Retina (tissue), 1 donor: ENCODE results near the gene OR52E8.

Experiments
- DNase-seq: peaks from one replicate; pipeline ENCODE4 v3.0.0-alpha.2; 2016

The OR52E8 gene

GRCh38 chr11:5857590-5857989 is at the start of gene OR52E8:
Gene OR52E8 (minus strand): TSS chr11:5857690. CDS start chr11:5857690, 0 bp downstream.
- no peak for DNase-seq

DNA sequence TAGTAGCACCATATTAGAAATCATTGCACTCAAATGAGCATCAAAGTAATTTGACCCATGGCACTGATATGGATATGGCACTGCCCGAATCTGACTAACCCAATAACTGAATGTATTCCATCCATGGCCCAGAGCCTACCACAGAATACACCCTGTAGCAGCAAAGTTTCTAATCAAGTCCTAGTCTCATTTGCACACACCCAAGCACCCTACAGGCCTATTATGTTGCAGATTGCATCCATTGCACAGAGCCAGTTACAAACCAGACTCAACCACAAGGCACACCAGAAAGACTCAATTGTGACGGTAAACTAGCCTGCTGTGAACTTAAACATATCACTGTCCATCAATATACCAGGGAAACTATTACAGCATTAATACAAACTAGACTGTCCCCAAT is 42.0 kb upstream of the OR52E8 start:
- no peak for DNase-seq

- DNase-seq = no peak
Observed at GRCh38 chr11:5892908-5893307, 35.4 kb upstream of the OR52E8 start, which contains the start of gene OR52E5. Gene OR52E5 (plus strand): TSS chr11:5893208. CDS start chr11:5900777, 7,569 bp downstream.

DNA sequence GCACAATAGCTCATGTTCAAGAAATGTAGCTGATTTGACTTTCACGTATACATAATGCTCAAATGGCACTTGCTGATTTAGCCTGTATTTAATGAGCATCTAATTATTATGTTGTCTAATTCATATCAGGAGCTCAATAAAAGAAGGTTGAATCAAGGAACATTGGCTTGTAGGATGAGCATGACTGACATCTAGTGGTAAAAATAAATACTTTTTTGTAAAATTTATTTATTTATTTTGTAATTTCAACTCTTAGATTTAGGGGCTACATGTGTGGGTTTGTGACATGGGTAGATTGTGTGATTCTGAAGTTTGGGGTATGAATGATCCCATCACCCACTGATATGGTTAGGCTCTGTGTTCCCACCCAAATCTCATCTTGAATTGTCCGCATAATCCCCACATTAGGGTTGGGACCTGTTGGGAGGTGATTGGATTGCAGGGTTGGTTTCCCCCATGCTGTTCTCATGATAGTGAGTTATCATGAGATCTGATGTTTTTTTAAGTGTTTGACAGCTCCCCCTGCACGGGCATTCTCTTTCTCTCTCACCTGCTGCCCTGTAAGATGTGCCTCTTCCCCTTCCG is 33.8 kb upstream of the OR52E8 start:
- DNase-seq = no peak

GRCh38 chr11:5887661-5888060 is 30.2 kb upstream of the OR52E8 start:
- DNase-seq = no peak

DNA sequence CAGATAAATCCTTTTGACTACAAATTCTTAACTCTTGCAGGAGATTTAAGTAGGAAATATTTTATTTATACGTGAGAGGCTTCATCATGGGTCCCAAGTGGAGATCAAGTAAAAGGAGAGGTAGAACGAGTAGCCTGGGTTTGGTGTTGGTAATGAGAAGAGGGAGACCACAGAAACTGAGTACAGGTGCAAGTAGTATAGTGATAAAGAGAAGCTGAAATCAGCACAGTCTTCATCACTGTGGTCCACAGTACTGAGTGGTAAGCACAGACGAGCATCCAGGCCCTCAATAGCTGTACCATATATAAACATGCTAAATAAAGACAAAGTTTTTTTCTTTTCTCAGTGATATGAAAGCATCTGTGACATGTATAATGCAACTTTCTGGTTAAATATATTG is 29.7 kb upstream of the OR52E8 start:
- DNase-seq = no peak

- no peak for DNase-seq
Observed at GRCh38 chr11:5881756-5882155, 24.3 kb upstream of the OR52E8 start.

- no peak for DNase-seq
Observed at GRCh38 chr11:5880329-5880728, 22.8 kb upstream of the OR52E8 start, which contains the start of gene OR52E4. Gene OR52E4 (plus strand): TSS chr11:5880629. CDS start chr11:5884293, 3,664 bp downstream.

GRCh38 chr11:5878564-5878963 is 21.1 kb upstream of the OR52E8 start:
- DNase-seq = no peak

- DNase-seq = no peak
Observed at GRCh38 chr11:5865826-5866225, 8.3 kb upstream of the OR52E8 start.

DNA sequence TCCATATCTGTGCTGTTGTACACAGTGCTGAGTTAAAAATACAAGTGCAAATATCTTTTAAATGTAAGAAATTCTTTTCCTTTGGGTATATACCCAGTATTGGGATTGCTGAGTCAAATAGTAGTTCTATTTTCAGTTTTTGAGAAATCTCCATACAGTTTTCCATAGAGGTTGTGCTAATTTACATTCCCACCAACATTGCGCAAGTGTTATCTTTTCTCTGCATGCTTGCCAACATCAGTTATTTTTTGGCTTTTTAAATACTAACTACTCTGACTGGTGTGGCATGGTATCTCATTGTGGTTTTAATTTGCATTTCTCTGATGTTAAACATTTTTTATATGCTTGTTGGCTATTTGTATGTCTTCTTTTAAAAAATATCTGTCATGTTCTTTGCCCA is 6.5 kb downstream of the OR52E8 start:
- DNase-seq = no peak

DNA sequence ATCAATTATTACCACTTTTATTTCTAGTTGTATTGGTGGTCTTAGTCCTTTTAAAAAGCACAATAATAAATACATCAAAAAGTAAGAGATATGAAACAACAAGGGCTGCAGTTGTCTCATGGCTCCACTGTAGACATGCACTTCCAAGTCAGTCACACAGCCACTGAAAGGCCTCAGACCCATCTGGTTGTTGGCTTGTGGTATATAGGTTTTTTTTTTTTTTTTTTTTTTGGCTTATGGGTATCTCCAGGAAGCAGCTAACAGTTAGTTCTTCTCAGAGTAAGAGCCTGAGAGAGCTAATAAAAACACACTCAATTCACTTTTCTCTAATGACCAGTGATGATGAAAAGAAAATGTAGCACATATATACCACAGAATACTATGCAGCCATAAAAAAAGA is 9.8 kb downstream of the OR52E8 start:
- no peak for DNase-seq

- no peak for DNase-seq
Observed at GRCh38 chr11:5846701-5847100, 10.8 kb downstream of the OR52E8 start.

GRCh38 chr11:5841797-5842196 is 15.7 kb downstream of the OR52E8 start, which contains the start of gene OR52E6:
Gene OR52E6 (minus strand): TSS chr11:5841897. CDS start chr11:5841897, 0 bp downstream.
- no peak for DNase-seq

DNA sequence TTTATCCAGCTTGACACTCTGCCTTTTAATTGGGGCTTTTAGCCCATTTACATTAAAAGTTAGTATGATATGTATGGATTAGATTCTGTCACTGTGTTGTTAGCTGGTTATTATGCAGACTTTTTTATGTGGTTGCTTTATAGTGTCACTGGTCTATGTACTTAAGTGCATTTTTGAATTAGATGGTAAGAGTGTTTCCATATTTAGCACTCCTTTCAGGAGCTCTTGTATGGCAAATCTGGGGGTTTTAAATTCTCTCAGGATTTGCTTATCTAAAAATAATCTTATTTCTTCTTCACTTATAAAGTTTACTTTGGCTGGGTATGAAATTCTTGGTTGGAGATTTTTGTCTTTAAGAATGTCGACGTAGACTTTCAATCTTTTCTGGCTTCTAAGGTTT is 19.8 kb downstream of the OR52E8 start:
- no peak for DNase-seq

DNA sequence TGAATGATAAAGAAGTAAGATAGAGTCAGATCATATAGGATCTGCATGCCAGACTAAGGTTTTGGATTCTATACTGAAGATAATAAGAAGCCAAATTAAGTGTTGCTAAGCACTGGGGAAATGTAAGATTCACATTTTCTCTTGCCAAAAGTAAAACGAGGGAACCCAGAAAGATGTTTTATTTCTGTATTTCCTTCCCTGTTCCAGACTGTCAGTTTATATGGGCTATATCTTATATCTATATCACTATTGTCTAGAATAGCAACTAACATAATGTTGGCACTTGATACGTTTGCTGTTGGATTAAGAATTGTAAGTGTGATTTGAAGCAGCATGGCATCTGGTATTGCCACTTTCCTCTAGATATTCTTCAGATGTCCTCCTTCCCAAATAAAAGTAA is 24.0 kb downstream of the OR52E8 start:
- no peak for DNase-seq

DNA sequence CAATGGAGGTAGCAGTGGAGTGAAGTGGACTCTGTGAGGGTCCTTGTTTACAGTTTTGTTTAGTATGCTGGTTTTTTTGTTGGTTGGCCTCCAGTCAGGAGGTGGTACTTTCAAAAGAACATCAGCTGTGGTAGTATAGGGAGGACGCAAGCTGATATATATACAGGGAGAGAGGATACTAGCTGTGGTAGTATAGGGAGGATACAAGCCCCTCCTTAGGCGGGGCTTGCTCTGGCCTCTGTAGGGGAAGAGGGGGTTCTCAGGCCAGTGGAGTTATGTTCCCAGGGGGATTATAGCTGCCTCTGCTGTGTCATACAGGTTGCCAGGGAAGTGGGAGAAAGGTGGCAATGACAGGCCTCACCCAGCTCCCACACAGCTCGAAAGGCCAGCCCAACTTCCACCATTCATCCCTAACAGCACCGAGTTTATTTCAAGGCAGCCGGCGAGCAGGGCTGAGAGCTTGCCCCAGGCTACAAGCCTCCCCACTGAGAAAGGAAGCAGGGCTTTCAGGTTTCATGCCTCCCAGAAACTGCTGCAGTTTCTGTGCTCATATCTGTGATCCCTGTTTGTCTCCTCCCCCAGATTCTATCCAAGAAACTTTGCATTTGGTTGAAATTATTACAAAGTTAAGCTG is 26.2 kb downstream of the OR52E8 start:
- DNase-seq = no peak

- DNase-seq = no peak
Observed at GRCh38 chr11:5818245-5818886, 39.1 kb downstream of the OR52E8 start.

GRCh38 chr11:5815534-5815933 is 42.0 kb downstream of the OR52E8 start:
- no peak for DNase-seq

DNA sequence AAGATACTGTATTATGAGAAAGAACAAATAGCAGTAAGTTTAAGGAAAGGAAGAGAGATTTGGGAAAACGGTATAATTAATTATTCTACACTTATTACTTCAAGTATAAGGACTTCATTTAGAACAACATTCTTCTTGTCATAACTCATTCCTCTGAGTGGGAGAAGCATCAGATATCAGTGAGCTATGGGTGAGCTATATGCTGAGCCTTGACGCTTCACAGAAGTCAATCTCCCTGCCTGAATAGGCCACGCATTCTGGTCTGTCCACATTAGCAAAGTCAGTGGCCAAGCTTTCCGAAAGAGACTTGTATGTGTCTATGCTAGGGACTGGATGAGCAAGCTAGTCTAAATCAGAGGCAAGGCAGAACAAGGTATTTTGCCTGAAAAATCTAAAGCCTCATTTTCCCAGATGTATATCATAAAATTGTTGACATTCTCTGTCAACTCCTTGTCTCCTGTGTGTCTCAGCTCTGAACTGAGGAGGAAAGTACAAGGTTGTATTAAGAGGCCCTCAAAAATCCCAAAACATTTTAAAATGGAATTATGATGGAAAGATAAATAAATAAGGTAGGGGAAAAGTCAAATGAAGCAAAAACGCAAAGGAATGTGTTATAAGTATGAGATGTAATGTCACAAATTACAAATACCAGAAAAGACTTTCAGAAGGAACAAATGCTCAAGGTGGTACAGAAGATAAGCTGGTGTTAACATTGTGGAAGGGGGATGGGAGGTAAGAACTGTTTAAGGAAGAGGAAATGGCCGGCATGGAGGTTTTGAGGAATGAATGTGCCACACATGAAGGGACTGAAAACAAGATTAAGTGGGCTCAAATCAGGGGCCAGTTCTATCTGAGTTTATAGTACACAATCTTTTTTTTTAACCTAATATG is 47.3 kb downstream of the OR52E8 start:
- DNase-seq = no peak

DNA sequence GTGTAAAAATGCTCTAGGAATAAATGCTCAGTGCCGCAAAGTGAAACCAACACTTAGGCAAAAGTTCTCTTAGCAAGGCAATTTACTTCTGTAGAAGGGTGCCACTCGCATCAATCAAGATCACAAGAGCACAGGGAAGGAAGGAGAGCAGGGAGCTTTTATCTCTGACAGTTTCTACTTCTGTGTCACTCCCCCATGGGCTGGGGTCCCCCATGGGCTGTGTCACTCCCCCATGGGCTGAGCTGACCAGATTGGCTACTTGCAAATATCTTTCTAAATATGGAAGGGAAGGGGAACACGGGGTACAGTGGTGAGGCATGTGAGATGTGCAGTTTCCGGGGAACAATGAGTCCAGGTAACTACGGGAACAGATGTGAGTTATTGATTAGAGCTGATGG is 48.4 kb downstream of the OR52E8 start:
- no peak for DNase-seq

DNA sequence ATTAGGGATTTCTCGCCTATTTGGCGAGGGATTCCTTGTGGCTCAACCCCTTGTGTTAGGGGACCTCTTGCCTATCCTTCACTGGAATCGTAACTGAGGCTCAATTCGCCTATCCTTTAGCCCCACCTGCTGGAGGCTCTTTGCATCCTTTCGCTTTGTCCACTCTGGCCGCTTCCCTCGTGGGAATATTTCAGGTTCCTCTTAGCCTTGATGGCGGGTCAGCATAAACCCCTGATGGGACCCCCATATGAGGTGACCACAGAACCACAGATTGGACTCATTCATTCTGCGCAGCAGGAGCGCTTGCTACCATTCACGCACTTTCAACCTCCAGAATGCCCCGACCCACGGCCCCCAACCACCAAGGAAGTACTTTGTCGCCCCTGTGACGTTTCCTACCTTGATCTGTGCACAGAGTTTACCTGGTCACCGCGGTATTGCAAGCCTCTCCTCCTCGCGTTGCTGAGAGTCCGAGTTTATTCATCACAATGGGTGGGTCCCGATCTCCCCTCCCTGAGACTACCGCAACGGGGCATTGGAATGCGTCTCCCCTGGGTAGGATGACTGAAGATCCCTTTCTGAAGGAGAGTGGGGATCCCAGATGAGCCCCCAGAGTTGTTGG is 48.9 kb downstream of the OR52E8 start, which contains the start of gene OR52N2:
OR52N2 (plus strand) TSS at position 425 of the 622 bp plus-strand sequence. CDS start 11,412 bp downstream, outside the sequence.
- DNase-seq = peak; percentile 82
